UCSD-AML1 (cell line): ENCODE data around the gene BHLHE40.
A peak's percentile ranks its signal among the peaks of the same experiment; 100 is the strongest.

ENCODE experiments used
- DNase-seq: peaks from one replicate; lab custom pipeline; 2025; ENCODE audit not compliant: unreplicated experiment; lab: John Stamatoyannopoulos, UW

Gene BHLHE40

GRCh38 chr3:5016211-5017161 lies 37.2 kb downstream of the BHLHE40 start:
- DNase-seq: peak; percentile 50

- peak; percentile 37 for DNase-seq
These were observed 38.8 kb downstream of the BHLHE40 start for GRCh38 chr3:5017925-5018531.

- DNase-seq: peak; percentile 43
These were observed 40.4 kb downstream of the BHLHE40 start for GRCh38 chr3:5019411-5020241.

GRCh38 chr3:5020242-5020722 lies 41.0 kb downstream of the BHLHE40 start:
- peak; percentile 50 for DNase-seq

- no peak for DNase-seq
These were observed 42.2 kb downstream of the BHLHE40 start for GRCh38 chr3:5021116-5022092.

- DNase-seq: no peak
These were observed 43.1 kb downstream of the BHLHE40 start for GRCh38 chr3:5022187-5022965.

- no peak for DNase-seq
These were observed 43.9 kb downstream of the BHLHE40 start for GRCh38 chr3:5022966-5023776.

- no peak for DNase-seq
These were observed 44.6 kb downstream of the BHLHE40 start for GRCh38 chr3:5023777-5024346.

- DNase-seq: no peak
These were observed 46.8 kb downstream of the BHLHE40 start for GRCh38 chr3:5026046-5026362.

GRCh38 chr3:5029715-5030114 lies 50.5 kb downstream of the BHLHE40 start:
- DNase-seq: no peak

- no peak for DNase-seq
These were observed 50.9 kb downstream of the BHLHE40 start for GRCh38 chr3:5030152-5030551.

- DNase-seq: no peak
These were observed 53.6 kb downstream of the BHLHE40 start for GRCh38 chr3:5032844-5033243.
